G401 (cell line): ENCODE results near the gene C19orf47. TPM values are rescaled to one million over a fixed set of nuclear protein-coding genes. Genes with fewer than 3 reads are reported as not detected.
"Not testable (repeated sequence)": the region's sequence is repeated elsewhere in the genome, so short reads cannot be mapped to it uniquely, and the experiment has no call there.

ENCODE experiments used
- DNase-seq: peaks from one replicate; pipeline ENCODE4 v3.0.0-alpha.2; 2015; ENCODE audit warnings: low spot score
- in situ Hi-C: cut with HindIII; loops from 2 replicates; pipeline ENCODE4 v1.10.0; 2016; ENCODE audit warnings: low sequenced_read_pairs, mixed read lengths
- total RNA-seq: library from RNA; depleted of rRNA; stranded (reverse); fragments of >200 nt; shearing (Covaris generic); gene quantifications from 2 replicates; pipeline ENCODE4 v1.2.3, GENCODE V29; 2014

C19orf47 gene
- total RNA-seq, 1 experiment from 2014 or later: 22.5 TPM

DNA sequence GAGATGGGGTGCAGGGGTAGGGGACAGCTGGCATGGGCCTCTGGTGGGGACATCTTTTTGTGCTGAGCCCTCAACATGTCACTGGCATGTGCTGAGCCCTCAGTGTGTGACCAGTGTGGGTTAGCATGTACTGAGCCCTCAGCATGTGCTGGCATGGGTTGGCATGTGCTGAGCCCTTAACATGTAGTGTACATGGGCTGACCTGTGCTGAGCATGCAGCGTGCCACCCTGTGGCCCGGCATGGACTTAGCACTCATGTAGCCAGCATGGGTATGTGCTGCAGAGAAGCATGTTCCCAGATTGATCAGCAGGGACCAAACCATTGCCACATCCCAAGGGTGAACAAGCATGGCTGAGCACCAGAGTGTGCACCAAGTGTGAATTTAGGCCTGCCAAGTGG lies 30.3 kb upstream of the C19orf47 start:
- in situ Hi-C loops: no loop called here
- no peak for DNase-seq

GRCh38 chr19:40377876-40378385 lies 29.7 kb upstream of the C19orf47 start:
- no peak for DNase-seq
- in situ Hi-C loops: no loop called here

DNA sequence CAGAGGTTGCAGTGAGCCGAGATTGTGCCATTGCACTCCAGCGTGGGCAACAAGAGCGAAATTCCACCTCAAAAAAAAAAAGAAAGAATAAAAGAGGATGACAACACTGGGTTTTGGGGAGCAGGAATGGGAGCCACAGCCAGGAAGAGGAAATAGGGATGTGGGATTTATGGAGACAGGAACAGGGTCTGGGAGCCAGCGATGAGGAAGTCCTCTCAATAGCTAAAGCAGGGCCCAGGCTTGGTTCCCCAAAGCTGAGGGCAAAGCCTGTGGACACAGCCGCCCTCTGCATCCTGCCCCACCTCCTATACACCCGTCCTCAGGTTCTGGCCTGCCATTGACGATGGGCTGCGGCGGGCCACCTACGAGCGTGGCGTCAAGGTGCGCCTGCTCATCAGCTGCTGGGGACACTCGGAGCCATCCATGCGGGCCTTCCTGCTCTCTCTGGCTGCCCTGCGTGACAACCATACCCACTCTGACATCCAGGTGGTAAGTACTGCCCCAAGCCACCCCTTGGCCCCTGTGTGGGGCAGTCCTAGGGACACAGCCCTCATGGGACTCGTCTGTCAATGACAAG lies 28.2 kb upstream of the C19orf47 start:
- DNase-seq: no peak
- in situ Hi-C loops: no loop called here

- in situ Hi-C loops: no loop called here
- no peak for DNase-seq
Observed at GRCh38 chr19:40374084-40374483, 25.9 kb upstream of the C19orf47 start.

- in situ Hi-C loops: no loop called here
- no peak for DNase-seq
Observed at GRCh38 chr19:40371802-40372122, 23.6 kb upstream of the C19orf47 start.

DNA sequence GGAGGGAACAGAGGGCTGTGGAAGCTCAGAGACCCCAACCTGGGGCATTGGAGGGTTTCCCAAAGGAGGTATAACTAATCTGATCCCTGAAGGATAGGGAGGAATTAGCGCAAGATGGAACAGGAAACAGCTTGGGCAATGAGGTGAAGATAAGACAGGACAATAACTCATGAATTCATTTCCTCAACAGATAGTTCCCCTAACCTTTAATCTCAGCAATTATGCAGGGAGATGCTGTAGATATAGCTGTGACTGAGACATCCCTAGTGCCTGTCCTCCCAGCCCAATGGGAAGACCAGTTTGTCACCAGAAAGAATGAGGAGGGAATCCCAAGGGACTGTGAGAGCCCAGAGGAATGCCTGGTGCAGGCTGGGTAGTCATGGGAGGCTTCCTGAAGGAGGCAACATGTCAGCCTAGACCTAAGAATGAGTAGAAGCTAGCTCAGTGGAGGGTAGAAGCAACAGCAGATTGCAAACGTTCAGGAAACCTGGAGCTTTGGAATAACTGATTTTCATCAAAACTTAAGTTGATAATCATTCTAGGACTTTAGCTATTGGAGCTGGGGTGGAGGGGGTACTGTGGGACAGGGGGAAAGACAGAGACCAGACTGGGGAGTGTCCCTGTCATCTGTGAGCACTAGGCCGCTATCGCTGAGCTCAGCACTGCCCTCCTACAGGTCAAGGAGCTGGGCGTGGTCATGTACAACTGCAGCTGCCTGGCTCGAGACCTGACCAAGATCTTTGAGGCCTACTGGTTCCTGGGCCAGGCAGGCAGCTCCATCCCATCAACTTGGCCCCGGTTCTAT lies 23.0 kb upstream of the C19orf47 start:
- no peak for DNase-seq
- in situ Hi-C loops: no loop called here

DNA sequence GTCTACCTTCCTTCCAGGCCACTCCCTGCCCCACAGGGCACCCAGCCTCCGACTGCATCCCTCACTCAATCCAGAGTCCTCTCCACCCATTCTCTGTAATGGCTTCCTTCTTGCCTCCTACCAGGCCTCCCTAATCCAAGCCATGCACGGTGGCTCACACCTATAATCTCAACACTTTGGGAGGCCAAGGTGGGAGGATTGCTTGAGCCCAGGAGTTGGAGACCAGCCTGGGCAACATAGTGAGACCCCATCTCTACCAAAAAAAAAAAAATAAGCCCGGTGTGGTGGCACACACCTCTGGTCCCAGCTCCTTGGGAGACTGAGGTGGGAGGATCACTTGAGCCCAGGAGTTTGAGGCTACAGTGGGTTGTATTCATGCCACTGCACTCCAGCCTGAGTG lies 22.1 kb upstream of the C19orf47 start:
- in situ Hi-C loops, DNase-seq: not testable (repeated sequence)

DNA sequence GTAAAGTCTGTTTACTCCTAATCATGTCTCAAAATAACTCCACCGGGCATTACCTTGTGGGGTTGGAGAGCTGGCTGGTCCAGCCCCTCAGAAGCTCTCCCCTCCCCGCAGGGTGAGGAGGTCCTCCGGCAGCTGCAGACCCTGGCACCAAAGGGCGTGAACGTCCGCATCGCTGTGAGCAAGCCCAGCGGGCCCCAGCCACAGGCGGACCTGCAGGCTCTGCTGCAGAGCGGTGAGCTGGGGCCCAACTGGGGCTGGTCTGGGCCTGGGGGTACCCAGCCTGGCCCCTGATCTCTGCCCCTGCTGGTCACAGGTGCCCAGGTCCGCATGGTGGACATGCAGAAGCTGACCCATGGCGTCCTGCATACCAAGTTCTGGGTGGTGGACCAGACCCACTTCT lies 21.6 kb upstream of the C19orf47 start:
- DNase-seq: no peak
- in situ Hi-C loops: no loop called here

GRCh38 chr19:40367577-40368434 lies 19.6 kb upstream of the C19orf47 start:
- in situ Hi-C loops: no loop called here

DNA sequence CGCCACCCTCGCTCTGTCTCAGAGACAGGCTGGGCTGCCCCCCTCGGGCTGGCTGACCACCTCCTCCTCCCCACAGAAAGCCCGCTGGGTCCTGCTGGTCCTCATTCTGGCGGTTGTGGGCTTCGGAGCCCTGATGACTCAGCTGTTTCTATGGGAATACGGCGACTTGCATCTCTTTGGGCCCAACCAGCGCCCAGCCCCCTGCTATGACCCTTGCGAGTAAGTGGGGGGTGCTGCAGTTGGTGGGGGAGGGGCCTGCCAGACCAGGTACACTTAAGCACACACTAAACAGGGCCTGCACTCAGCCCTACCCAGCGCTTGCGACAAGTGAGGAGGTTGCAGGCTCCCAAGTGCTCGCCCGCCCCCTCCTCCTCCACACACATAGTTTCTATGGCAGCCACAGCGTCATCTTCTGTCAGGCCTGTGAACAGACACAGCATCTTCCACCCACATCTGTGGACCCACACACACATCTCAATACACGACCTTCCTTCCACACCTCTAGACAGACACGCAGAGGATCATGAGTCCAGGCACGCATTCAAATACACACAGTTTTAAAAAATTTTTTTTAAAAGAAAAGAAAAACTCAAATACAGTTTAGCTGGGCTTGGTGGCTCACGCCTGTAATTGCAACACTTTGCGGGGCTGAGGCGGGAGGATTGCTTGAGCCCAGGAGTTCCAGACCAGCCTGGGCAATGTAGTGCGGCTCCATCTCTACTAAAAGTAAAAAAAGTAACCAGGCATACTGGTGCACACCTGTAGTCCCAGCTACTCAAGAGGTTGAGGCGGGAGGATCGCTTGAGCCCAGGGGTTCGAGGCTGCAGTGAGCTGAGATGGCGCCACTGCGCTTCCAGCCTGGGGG lies 18.7 kb upstream of the C19orf47 start:
- in situ Hi-C loops: no loop called here
- DNase-seq: no peak

More at GRCh38 chr19:40367577-40368434, 19.6 kb upstream of the C19orf47 start:
- DNase-seq: no peak

- in situ Hi-C loops: no loop called here
- peak; percentile 82 for DNase-seq
Observed at GRCh38 chr19:40365613-40366401, 17.6 kb upstream of the C19orf47 start.

DNA sequence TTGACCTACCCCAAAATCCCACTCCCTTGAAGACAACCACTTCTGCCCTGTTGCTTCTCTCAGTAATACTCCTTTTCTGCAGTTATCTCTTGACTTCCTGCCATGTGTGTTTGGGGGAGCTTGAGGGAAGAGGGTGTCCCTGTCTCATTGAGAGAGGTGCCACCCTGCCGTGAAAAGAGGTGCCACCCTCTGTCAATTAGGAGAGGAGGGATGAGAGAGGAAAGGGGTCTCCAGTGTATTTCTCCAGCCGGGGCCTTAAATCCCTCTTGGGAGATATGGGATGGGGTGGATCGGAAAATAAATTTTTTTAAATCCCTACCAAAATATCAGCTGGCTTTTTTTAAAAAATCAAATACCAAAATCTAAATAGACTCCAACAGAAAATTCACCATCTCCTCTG lies 16.8 kb upstream of the C19orf47 start:
- in situ Hi-C loops: no loop called here
- no peak for DNase-seq

- no peak for DNase-seq
- in situ Hi-C loops: no loop called here
Observed at GRCh38 chr19:40363069-40363468, 14.9 kb upstream of the C19orf47 start.

DNA sequence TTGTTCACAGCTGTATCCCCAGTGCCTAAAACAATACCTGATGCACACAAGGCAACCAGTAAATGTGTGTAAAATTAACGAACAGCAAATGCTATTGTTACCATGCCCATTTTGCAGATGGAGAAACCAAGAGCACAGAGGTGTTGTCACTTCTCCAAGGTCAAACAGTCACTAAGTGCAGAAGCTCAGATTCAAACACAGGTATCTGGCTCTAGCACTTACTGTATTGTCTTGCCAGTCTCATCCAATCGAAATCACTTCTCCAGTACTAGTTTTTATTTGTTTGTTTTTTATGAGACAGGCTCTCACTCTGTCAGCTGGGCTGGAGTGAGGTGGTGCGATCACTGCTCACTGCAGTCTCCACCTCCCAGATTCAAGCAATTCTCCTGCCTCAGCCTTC lies 14.0 kb upstream of the C19orf47 start:
- no peak for DNase-seq
- in situ Hi-C loops: no loop called here

GRCh38 chr19:40360708-40361241 lies 12.6 kb upstream of the C19orf47 start:
- DNase-seq: no peak
- in situ Hi-C loops: no loop called here

DNA sequence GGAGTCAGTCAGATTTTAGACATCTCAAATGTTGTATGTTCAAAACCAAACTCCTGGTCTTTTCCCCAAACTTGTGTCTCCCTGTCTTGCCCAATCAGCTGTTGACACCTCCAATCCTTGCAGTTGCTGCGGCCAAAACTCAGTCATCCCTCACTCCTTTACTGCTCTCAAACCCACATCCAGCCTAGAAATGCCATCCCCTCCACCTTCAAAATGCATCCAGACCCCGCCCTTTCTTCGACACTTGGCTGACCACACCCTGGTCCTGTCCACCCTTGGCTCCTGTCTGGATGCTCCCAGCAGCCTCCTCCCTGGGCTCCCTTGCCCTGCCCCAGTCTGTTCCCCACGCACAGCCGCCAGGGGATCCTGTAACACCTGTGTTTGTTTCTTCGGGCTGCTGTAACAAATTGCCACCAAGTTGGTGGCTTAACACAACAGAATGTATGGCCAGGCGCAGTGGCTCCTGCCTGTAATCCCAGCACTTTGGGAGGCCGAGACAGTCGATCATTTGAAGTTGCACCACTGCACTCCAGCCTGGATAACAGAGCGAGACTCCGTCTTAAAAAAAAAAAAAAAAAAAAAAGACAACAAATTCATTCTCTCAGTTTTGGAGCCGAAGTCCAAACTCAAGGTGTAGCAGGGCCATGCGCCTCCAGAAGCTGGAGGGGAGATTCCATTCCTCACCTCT lies 12.0 kb upstream of the C19orf47 start:
- no peak for DNase-seq

GRCh38 chr19:40358773-40359172 lies 10.6 kb upstream of the C19orf47 start:
- in situ Hi-C loops: no loop called here

More for the DNA sequence above, 12.0 kb upstream of the C19orf47 start:
- in situ Hi-C loops: no loop called here

DNA sequence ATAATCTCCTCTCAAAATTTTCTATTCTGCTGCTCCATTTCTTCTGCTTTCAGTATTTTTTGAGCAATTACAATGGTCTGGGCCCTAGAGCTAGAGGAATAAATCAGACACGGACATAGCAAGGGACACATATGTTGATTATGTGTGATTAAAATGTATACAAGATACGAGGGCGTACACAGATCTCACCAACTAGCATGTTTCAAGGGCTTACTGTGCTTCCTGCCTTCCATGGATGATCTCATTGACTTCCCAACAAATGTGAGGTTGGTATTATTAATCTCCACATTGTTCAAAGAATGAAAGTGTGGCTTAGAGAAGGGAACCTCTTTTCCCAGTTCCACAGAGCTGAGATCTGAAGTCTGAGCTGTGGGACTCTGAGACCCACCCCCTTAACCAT lies 9.4 kb upstream of the C19orf47 start:
- no peak for DNase-seq
- in situ Hi-C loops: no loop called here

More at GRCh38 chr19:40358773-40359172, 10.6 kb upstream of the C19orf47 start:
- DNase-seq: no peak
